NCI-H69 (cell line): Measurements from ENCODE around the gene SGMS2.
A peak's percentile ranks its signal among the peaks of the same experiment; 100 is the strongest.

Experiments used
- DNase-seq: peaks from one replicate; lab custom pipeline; 2025; lab: John Stamatoyannopoulos, UW

The SGMS2 gene

DNA sequence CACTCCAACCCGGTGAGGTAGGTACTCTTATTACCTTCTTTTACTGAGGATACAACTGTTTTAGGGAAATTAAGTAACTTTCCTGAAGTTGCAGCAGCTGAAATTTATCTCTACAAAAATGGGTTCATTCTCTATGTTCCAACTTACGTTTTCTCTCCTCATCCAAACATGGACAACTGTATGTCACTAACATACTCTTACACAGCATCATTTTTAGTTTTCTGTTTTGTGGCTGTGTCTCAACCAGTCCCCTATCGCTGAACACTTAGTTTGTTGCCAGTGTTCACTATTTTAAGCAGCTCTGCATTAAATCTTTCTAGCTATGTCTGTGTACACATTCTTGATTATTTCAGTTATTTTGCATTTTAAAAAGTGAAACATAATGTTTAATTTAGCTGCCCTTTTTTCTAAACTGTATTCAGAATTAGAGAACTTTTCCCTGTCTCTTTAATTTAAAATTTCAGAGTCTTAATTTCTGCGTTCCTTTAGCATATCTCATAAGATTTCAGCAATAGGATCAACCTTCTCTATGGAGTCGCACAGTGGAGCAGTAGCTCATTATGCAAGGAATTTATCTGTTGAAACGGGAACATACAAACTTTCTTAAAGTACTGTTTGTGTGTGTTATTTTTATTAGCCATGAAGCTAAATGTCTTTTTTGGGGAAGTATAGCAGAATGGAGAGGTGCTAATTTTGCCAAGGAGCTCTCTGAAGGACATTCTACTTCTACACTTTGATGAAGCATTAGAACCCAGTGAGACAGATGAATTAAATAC lies 3.8 kb downstream of the SGMS2 start:
- no peak for DNase-seq

DNA sequence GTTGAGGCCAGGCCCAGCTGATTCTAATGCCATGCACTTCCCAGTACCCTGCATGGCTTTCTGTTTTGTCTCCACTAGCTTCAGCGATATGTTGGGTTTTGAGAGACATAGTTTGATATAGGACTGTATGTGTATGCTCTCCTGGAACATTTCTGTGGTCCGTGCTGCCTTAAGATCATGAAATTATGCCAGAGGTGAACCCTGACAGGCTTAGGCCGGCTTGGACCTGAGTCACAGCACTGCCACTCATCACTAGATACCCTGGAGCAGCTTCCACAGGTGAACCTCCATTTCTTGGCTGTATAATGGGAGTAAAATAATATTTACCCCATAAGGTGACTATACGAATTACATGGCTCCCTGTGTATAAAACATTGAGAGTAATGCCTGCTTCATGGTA lies 6.4 kb downstream of the SGMS2 start:
- DNase-seq, result no peak

DNA sequence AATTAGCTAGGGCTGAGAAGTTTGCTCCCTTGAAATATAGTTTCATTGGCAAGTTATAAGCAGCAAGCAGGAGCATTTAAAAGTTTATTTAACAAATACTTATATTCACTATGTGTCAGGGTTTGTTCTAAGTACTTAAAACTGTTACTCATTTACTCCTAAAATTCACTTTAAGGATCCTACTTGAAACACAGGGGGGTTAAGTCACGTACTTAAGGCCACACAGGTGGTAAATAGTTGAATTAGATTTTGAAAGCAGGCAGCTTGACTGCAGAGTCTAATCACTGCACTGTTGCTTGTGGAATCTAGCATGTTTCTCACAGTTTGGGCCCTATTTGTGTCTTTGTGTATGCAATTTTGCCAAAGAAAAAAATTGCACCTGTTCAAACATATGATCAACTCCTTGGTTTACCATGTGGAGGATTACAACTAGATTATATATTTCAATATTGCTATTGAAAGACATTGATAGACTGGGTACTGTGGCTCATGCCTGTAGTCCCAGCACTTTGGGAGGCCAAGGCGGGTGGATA lies 7.6 kb downstream of the SGMS2 start:
- peak; percentile 12 for DNase-seq

DNA sequence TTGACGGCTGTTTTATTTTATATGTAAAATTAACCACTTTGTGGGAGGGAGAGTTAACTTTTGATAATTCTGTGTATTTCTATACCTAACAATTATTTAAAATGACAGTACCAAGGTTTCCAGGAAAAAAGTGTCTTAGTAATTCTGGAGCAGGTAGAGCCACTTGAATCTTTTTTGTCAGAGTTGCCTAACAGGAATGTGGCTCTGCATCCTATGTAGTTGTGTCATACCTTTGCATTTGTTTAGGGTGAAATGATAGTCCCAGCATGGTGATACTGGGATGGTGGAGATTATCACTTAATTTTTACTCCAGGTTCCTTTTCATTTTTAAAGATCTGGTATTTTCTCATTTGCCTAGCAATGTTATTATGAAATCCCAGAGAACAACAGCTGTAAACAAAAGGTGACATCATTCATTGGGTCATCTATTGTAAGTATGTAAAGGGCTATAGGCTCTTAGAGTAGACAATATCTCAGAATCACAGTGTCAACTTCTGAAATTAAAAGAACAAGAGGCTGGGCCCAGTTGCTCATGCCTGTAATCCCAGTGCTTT lies 9.6 kb downstream of the SGMS2 start:
- no peak for DNase-seq

DNA sequence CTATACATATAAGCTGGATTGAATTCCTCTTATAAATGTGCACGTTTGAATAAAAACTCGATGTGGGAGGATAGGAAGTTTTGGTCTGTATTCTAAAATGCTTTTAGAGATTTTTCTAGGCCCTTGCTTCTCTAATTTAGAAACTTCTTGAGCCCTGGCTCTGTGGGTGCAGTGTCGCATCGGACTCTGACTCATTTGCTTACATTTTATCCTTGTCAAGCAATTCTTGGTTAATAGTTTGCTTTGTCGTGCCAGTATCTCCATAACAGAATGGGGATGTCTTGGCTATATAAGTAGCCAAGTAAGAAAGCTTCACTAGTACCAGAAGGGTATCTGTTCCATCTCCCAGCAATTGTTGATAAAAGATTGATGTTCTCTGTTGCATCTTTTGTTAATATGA lies 10.7 kb downstream of the SGMS2 start:
- no peak for DNase-seq

DNA sequence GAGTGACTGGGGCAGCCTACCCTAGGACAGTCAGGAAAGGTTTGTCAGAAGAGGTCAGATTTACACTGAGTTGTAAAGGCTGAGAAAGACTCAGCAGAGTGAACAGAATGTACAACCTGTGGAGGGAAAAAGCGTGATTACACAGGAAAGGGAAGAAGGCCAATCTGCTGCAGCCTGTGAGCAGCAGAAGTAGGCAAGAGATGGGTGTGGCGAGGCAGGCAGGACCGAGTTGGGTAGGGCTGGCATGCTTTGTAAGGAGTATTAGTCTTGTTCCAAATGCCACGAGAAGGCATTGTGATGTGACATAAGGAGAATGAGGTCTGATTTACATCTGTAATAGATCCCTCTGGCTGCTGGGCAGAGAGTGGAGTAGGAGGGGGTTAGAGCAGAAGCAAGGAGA lies 12.6 kb downstream of the SGMS2 start:
- peak; percentile 34 for DNase-seq

DNA sequence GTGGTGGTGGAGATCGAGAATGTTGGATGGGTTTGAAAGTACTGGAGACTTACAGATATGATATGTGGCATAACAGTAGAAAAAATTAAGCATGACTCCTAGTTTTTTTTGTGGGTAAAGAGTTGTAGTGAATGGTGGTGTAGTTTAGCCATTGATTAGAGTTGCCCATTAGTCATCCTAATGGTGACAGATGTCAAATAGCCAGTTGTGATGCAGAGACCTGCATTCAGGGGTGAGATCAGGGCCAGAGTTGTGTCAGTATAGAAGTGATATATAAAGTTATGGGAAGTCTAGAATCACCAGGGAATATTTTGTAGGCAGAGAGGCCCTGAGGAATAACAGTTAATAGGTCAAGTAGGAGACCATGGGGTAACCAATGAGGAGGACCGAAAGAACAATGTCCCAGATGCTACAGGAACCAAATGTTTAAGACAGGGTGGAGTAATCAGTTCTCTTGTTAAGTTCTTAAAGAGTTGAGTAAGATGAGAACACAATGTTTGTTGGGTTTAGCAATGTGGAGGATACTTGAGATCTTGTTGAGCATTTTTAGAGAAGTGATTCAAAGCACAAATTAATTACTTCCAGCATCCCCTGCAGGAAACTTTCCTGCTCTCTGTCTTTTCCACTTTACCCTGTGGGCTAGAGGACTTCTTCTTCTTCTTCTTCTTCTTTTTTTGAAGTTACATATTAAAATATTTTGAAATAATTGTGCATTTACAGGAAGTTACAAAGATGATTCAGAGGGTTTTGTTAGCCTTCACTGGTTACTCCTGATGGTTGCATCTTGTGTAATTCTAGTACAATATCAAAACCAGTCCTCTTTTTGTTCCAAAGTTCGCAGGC lies 13.3 kb downstream of the SGMS2 start:
- no peak for DNase-seq

DNA sequence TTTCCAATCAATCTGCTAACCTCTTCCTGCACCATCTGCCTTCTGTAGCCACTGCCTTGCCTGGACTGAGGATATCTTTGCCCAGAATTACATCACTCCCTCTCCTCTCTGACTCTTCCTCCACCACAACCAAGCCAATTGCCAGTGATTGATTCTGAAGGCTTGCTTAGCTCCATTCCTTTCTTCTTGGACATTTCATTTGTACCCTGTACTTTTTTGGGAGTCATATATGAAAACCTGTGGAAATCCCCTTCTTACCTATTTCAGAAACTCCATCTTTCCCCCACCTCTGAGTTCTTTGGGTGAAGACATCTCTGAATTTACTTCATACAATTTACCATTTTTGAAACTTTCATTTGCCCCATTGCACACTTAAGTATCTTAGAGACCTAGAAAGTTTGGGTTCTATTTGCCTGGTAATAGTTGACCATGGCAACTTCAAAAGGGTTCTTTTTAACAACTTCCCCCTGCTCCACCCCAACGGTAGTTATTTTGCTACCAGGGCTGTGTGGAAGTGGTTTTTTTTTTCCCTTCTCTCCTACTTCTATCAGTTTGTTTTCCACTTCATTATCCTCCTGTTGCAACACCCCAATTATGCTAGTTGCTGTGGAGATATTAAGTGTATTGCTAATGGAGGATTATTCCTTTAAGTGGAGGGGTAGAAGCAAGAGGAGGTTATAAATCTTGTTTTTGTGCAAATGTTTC lies 14.3 kb downstream of the SGMS2 start:
- peak; percentile 51 for DNase-seq

DNA sequence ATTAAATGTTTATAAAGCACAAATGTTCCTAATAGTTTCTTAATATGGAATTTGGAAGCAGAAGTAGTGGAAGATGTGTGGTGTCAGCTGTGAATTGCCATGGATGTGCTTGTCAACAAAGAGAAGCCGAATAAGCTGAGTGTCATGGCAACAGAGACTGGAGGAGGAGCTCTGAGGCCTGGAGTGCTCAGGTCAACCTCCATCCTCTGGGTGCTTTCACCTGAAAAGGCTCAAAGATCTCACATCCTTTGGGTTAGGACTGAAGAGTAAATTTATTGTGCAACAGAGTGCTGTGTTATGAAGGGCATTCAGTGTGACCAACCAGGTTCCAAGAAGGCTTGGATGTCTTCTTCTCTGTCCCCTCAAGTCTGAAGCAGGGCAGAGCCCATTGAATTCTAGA lies 18.7 kb downstream of the SGMS2 start:
- DNase-seq, result peak; percentile 29

DNA sequence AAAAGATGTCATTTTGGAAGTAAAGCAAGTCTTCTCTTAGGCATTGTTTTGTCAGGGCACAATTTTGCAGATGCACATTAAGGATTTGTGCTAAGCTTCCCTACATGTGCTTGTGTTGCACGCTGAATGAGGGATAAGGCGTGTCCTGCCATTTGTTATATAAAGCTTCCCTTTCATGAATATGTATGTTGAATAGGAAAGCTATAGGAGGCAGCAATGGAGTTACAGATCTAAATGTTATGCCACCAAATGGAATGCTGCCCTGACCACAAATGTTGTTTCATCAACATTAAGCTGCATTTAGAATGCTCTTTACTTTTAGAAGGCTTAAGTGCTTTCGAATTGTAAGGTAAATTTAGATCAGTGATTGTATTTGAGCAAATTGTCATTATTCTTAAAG lies 20.9 kb downstream of the SGMS2 start:
- DNase-seq, result no peak

DNA sequence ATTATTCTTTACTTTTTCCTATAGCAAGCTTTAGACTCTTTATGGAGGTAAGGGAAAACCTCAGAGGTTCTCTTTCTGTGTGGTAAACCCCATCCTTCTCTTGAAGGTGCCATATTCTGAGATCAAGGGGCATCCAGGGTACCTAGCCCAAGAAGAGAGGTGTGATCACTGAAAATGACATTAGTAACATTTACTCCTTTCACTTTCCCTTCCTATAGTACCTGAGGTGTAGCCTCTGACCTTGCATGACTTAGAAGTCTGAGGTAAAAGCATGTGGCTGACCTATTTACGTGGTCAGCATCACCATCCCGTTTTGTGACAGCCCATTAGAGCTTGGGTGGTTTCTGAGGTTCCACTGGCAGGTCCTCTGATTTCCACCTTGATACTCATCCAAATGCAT lies 25.7 kb downstream of the SGMS2 start:
- no peak for DNase-seq

DNA sequence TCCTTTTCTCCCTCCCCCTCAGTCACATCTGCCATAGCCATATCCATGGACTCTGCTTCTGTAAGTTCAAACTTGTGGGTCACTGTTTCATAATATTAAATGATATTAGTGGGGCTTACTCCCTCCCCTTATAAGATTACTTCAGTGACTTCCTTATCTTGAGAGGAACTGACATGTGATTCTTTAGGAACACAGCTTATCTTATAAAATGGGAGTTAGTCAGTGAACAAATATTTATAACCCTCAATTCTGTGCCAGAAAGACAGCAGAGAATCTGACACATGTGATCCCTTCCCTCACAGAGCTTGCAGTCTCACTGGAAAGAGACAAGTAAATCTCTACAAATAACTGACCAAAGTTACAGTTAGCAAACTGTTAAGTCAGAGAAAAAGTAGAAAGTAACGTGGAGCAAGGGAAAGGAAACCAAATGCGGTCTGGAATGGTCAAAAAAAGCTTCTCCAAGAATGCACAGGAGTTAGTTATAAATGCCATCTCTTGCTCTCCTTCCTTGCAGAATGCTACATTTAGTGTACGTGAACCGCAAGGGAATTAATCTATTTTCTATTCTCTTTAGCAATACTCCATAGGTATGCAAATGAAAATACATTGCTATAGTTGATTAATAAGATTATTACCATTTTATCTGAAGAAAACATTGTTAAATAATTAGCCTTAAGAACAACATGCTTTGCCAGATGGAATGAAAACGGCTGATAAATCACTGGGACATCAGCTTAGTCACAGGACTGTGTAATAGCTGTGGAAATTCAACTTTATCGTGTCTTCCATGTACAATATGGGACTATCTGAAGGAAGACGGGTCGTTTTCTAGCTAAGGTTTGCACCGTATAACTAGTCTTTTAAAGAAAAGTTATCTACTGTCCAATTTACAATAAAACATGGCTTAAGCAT lies 29.0 kb downstream of the SGMS2 start:
- DNase-seq, result no peak

DNA sequence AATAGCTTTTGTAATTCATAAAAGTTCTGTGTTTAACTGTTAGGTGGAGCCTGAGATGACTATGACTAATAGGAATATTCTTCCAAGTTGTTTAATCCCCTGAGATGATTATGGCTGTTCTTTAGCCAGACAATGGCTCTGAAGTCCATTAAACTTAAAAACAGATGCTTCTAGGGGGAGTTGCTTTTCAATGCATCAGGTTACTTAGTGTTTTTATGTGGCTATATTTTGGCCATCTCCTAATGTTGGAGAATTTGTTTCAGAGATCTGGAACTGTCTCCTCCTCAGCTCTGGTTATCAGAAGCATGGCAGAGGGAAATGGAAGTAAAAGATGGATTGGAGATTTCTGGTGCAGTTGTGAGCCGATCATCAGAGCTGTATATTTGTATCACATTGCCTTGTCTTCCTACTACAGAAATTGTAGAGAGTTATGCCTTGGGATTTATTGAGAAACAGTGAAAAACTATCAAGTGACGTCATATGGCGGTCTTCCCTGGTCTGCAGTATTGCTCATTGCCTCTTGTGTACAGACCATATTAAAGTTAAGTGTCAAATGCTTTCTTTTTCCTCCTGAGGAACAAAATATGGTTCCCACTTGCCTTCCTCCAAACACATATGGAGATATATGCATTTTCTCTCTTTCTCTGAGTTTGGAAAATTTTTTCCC lies 29.8 kb downstream of the SGMS2 start:
- no peak for DNase-seq

DNA sequence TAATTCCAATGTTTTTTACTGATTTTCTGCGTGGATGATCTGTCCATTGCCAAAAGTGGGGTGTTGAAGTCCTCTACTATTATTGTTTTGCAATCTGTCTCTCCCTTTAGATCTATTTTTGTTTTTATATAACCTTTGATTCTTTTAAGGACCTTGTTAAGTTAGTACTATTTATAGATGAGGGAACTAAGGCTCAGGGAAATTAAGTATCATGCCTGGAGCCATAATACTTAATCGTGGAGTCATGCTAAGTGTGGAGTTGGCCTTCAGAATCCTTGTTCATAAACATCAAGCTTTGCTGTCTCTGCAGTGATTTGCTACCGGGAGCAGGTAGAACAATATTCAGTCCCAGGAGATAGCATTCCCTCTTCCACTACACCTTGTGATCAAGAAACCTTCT lies 31.0 kb downstream of the SGMS2 start:
- peak; percentile 17 for DNase-seq

DNA sequence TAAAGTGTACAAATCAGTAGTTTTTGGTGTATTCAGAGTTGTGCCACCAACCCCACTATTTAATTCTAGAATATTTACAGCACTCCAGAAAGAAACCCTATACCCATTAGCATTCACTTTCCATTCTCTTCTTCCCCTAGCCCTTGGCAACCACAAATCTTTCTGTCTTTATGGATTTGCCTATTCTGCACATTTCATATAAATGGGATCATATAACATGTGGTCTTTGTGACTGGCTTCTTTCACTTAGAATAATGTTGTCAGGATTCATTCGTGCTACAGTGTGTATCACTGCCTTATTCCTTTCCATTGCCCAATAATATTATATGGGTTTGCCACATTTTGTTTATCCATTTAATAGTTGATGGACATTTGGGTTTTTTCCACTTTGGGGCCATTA lies 32.2 kb downstream of the SGMS2 start:
- peak; percentile 9 for DNase-seq

DNA sequence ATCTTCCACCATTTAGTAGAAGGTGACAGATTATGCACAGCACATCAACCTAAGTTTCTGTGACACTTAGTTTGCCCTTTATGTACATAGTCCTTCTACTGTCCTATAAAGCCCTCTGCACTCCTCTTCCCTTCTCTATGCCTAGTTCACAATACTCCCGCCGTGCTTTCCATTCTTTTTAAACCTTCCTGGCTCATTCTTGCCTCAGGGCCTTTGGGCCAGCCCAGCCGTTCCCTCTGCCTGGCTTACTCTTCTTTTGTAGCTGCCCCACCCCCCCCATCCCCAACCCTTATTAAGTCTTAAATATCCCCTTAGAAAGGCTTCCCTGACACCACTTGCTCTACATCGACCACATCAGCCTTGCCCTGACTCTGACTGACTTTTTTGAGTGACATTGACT lies 33.0 kb downstream of the SGMS2 start:
- peak; percentile 82 for DNase-seq

DNA sequence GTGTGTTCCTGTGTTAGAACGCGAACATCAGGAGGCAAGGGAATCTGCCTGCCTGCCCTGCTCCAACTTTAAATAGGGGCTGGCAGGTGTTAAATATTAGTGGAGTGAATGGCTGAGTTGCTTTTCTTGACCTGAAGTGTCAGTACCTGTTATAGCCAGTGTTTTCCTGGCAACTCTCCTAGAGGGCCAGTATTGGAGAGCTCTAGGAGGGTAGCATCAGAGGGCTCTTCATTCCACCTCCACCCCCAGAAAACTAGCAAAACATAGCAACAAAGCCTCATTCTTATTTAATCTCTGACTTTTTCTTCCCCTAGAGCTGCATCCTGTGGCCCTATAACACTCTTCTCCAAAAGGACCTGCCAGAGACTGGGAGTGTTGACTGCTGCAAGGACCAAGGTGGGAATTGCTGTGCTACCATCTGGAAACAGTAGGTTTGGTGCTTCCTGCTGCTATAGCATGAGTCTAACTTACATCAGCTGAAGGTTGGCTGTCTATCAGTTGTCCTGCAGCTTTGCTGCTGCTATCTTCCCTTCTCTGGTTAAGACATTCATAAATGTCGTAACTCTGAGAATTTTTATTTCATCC lies 33.5 kb downstream of the SGMS2 start:
- DNase-seq, result peak; percentile 56

DNA sequence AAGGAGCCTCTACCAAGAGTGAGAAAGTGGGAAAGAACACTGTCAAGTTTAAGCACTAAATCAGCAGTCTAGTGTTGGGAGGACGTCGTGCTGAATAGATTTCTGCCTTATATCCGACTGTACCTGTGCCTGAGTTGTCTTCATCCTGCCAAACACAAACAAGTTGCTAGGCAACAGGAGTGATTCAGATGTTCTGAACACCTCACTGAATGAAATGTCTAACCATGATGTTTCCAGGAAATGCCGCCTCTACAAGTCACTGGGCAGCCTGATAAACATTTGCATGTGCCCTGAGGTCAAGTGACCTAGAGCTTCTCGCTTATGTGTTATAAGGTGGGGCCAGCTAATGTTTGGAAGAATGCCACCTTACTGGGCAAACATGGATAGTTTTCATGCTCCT lies 37.9 kb downstream of the SGMS2 start:
- peak; percentile 38 for DNase-seq

DNA sequence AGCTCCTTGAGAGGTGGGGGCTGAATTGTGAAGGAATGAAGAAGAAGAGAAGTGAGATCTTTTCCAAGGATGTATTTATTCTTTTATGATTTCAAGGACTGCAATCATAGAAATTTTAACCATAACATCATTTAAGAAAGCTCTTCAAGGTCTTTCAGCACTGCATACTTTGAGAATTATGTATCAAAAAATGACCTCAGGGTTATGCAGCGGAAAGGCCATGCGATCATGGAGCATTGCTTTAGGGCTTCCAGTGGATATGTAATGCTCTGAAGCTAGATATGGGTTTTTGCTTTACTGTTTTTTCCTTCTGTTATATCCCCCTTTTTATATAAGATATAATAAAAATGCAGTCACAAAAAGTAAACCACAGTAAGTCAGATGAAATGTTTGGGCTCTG lies 38.7 kb downstream of the SGMS2 start:
- no peak for DNase-seq

DNA sequence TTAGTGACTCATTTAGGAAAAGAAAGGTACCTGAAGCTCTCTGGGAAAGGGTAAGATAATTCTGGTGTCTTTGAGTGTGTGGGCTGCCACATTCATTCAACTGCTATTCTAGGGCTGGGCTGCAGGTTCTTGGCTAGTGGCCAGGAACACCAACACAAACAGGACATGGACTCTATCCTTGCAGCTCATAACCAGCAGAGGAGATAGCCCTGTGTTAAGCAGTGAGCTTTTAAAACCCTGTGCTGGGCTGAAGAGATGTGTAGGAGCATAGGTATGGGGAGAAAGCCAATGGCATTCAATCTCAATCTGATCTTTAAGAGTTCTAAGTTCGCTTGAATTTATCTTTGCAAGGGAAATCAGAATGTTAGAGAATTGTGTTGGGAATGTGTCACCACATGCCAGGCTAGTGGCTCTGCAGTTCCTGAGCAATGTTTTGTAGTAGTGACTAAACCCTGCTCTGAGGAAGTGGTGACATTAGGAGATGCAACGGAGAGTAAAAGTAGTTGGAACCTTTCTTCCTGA lies 39.2 kb downstream of the SGMS2 start:
- peak; percentile 72 for DNase-seq
